ENCODE results near the gene RNF114.
"Not testable (repeated sequence)": the region's sequence is repeated elsewhere in the genome, so short reads cannot be mapped to it uniquely, and the experiment has no call there.

Gene RNF114

DNA sequence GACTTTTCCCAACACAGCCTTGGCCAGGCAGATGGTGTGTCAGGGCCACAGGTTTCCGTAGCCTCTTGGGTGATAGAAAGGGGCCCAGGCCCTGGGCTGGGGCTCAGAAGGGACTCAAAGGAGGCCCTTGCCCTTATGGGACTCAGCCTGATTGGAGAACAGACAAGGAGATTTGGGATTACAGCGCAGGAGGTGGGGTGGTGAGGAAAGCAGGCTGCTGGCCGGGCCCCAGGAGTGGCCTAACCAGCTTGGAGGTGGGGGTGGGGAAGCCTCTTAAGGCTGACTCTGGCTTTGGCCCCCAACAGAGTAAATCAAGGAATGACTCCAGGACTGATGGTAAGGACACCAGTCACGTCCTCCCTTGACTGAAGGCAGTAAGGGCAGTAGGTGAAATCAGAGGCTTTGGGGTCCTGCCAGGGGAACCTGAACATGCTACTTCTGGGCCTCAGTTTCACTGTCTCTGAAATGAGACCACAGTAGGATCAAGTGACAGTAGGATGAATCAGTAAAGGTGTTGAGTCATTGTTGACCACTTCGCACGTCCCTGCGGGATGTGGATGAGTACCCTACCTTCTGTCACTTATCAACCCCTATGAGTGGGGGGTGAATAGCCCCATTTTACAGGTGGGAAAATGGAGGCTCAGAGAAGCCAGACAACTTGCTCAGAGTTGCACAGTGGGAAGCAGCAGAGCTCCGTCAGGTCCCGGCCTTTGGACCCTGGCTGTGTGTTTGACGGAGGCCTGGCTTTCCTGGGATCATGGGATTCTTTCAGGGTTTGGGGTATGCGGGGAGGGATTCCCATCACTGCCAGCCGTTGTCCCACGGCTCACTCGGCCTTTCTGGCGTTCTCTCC, 51.0 kb downstream of the RNF114 start:
- no peak for DNase-seq

DNA sequence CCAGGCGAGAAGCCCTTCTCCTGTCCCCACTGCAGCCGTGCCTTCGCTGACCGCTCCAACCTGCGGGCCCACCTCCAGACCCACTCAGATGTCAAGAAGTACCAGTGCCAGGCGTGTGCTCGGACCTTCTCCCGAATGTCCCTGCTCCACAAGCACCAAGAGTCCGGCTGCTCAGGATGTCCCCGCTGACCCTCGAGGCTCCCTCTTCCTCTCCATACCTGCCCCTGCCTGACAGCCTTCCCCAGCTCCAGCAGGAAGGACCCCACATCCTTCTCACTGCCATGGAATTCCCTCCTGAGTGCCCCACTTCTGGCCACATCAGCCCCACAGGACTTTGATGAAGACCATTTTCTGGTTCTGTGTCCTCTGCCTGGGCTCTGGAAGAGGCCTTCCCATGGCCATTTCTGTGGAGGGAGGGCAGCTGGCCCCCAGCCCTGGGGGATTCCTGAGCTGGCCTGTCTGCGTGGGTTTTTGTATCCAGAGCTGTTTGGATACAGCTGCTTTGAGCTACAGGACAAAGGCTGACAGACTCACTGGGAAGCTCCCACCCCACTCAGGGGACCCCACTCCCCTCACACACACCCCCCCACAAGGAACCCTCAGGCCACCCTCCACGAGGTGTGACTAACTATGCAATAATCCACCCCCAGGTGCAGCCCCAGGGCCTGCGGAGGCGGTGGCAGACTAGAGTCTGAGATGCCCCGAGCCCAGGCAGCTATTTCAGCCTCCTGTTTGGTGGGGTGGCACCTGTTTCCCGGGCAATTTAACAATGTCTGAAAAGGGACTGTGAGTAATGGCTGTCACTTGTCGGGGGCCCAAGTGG, 51.9 kb downstream of the RNF114 start:
- no peak for DNase-seq

DNA sequence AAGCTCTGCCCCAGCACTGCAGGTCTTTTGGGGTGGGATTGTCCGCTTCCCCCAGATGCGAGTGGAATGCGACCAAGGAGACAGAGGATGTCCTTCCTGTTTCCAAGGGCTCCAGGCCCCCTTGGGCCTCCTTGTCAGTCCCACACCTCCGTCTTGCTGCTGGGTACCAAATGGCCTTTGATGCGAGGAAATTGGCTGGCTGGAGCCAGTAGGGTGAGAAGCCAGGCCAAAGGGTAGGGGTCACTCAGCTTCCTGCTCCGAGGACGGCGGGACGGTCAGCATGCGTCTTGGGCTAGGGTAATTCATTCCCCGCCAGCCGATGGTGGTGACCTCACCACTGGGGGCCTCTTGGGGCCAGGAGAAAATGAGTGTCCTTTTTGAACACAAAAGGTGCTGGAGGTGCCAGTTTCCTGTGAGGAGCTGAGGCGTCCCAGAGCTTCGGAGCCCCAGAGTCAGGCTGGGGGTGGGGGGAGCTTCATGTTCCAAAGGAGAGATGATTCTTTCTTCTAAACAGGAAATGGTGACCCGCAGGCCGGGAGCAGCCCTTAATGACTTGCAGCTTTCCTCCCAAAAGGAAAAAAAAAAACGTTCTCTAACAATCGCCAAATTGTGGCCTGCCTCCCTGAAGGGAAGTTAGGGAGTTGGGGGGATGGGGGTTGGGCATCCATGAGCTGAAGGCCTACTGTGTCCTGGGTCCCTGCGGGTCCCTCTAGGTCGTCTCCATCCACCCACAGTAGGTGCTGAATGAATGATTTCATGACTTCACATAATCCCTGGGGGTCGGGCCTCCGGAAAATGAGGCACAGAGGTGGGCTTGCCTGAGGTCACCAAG, 53.3 kb downstream of the RNF114 start:
- DNase-seq, result peak; percentile 74

DNA sequence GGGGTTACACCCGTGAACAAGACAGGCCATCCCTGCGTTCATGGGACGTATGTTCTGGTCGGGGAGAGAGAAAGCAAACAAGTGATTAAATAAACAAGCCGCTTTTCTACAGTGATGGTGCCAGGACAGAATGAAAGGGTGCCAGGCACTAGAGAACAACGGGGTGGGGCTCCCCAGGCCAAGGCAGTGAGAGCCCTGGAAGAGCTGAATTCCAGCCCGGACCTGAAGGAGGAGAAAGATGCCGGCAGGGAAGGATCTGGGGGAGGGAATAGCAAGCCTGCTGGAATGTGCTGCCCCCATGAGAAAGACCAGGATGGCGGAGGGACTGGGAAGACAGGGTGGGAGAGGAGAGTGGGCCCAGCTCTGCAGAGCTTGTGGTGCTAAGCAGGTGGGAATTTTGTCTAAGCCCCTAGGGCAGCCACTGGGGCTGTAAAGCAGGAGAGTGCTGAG, 54.1 kb downstream of the RNF114 start:
- DNase-seq, result no peak

DNA sequence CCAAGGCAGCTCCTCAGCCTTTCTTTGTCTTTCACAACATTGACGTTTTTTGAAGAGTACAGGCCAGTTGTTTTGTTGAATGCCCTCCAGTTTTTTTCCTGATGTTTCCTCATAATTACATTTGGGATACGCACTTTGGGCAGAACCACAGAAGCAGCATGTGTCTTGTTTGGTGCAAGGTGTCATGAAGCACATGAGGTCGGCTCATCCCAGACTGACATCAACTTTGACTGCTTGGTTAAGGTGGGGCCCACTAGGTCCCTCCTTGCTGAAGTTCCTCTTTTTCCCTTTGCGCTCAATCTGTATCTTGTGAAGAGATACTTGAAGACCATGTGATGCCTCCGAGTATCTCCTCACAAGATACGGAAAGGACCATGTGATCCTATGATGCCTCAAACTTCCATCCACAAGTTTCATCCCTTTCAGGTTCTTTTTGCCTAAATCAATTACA, 57.1 kb downstream of the RNF114 start:
- DNase-seq, result peak; percentile 84

DNA sequence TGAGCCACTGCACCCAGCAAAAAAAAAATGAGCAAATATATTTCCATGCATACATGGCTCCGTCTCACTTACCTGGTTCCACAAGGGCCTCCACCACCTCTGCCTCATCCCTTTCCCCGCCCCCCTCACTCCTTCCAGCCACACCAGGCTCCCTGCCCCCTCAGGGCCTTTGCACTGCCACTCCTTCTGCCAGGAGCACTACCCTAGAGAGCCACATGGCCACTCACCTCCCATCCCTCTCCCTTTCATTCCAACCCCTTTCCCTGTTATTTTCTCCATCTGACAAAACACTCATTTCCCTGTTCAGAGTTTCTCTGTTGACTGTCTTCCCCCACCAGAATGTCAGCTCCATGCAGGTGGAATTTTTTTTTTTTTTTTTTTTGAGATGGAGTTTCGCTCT, 59.4 kb downstream of the RNF114 start:
- no peak for DNase-seq

DNA sequence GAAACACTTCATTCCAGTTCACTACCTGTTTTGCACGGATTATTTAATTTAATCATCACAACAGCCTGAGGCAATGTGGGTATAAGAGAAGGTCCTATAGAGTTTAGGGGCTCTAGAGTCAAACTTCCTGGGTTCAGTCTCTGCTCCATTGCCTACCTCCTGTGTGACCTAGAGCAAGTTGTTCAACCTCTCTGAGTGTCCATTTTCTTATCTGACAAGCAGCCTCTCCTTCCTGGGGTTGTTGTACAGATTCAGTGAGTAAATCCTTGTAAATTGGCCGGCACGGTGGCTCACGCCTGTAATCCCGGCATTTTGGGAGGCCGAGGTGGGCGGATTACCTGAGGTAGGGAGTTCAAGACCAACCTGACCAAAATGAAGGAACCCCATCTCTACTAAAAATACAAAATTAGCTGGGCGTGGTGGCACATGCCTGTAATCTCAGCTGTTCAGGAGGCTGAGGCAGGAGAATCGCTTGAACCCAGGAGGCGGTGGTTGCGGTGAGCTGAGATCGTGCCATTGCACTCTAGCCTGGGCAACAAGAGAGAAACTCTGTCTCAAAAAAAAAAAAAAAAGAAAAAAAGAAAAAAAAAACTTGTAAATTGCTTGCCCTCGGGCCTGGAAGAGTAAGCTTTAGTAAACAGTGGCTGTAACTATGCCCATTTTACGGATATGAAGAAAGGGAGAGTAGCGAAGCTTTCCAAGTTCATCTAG, 62.4 kb downstream of the RNF114 start:
- DNase-seq, result not testable (repeated sequence)

DNA sequence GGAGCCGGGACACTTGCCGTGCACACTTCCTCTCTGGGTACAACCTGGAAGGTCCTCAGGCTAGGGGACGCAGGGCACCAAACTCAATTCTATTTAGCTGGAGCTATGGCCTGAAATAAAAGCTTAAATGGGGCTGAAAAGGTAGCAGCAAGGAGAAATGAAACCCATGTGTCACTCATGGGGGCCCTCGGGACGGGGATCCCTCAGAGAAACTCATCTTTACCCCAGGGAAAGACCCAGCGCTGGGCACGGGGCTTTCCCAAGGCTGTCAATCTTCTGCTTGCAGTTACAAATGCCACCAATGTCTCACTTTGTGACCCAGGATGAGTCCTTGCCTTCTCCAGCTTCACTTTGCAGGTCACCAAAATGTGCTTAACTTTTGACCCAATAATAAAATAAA, 63.1 kb downstream of the RNF114 start:
- no peak for DNase-seq

DNA sequence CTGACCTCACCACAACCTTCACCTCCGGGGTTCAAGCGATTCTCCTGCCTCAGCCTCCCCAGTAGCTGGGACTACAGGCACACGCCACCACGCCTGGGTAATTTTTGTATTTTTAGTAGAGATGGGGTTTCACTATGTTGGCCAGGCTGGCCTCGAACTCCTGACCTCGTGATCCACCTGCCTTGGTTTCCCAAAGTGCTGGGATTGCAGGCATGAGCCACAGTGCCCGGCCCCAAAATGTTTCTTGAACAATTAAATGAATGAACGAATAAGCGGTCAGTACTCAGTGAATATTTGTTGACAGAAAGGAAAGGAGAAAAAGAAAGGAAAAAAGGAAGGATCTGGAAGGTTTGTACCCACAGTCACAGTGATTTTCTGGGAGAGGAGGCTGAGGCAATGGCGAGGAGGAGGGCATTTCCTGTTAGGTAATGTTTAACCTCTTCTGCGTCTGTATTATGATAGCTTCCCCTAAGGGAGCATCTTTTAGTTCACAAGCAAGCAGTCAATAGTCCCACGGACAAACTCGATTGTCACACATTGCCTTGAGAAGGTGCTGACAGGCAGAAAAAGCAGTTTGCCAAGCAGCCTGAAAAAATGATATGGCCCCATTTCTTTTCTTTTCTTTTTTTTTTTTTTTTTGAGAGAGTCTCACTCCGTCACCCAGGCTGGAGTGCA, 64.5 kb downstream of the RNF114 start:
- not testable (repeated sequence) for DNase-seq

DNA sequence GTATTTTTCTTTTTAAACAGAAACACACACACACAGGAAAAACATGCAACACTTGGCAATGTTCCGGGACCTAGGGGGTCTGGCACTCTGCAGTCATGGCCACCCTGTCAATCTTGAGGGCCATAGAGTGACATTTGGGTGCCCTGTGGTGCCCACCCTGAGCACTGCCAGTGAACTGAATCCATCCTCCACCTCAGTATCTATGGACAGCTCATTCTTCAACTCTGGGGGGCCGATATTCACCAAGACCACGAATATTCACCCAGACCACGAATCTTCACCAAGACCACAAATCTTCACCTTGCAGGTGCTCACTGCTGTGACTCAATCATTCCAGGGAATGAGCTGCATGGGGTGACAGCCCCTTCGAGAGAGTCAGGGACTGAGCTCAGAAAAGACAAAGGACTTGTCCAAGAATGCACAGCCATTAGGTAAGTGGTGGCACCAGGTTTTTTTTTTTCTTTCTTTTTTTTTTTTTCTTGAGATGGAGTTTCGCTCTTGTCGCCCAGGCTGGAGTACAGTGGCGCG, 65.7 kb downstream of the RNF114 start:
- DNase-seq, result no peak

DNA sequence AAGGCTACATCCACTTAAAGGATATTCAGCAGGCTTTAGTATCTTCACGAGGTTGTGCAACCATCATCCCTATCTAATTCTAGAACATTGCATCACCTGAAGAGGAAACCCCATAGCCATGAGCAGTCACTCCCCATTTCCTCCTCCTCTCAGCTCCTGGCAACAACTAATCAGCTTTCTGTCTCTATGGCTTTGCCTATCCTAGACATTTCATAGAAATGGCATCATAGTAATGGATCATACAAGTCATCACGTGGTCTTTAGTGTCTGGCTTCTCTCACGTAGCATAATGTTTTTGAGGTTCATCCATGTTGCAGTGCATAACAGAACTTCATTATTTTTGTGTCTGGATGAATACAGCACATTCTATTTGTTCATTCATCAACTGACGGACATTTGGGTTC, 67.1 kb downstream of the RNF114 start:
- DNase-seq, result peak; percentile 83
